22Rv1 (cell line): ENCODE data around the gene TXNDC5.
"Not testable (repeated sequence)": the region's sequence is repeated elsewhere in the genome, so short reads cannot be mapped to it uniquely, and the experiment has no call there.

Experiments used
- CTCF ChIP-seq: fragments of 450-650 bp; IDR thresholded peaks from 2 replicates; pipeline ENCODE4 v1.5.1; 2017; ENCODE audit warnings: mild to moderate bottlenecking
- ZFX ChIP-seq: fragments of 450-650 bp; IDR thresholded peaks from 2 replicates; pipeline ENCODE4 v1.6.1; 2017; ENCODE audit warnings: antibody characterized with exemption, borderline replicate concordance

DNA sequence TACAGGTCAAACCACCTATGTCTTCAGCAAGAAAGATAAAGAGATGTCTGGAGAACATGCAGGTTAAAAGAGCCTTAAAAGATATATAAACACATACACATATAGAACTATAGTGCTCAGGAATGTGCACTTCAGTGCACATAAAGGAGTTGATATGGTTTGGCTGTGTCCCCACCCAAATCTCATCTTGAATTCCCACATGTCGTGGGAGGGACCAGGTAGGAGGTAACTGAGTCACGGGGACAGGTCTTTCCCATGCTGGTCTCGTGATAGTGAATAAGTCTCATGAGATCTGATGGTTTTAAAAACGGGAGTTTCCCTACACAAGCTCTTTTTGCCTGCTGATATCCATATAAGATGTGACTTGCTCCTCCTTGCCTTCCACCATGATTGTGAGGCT lies 18.2 kb downstream of the TXNDC5 start:
- TF ChIP-seq CTCF, ZFX: not testable (repeated sequence)
